NCI-H128 (cell line): ENCODE measurements around the gene TOMM7.
"Not testable (repeated sequence)": the region's sequence is repeated elsewhere in the genome, so short reads cannot be mapped to it uniquely, and the experiment has no call there.

Experiments
- DNase-seq: peaks from one replicate; lab custom pipeline; 2025; ENCODE audit not compliant: unreplicated experiment; lab: John Stamatoyannopoulos, UW

TOMM7 gene

DNA sequence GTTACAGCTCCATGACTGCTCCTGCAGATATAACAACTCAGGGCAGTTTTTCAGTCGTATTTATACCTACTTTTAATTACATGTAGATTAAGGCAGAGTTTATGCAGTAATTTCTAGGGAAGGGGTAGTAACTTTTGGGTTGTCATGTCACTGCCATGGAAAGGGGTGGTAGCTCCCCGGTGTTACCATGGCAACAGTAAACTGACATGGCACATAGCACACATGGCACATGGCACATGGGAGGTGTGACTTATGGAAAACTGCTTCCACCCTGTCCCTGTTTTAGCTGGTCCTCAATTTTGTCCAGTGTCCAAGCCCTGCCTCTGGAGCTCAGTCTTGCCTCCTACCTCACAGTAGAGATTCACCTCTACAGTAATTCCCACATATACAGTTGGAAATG, 3.9 kb upstream of the TOMM7 start:
- DNase-seq, result no peak

GRCh38 chr7:22824760-22825159, 2.1 kb upstream of the TOMM7 start:
- no peak for DNase-seq

DNA sequence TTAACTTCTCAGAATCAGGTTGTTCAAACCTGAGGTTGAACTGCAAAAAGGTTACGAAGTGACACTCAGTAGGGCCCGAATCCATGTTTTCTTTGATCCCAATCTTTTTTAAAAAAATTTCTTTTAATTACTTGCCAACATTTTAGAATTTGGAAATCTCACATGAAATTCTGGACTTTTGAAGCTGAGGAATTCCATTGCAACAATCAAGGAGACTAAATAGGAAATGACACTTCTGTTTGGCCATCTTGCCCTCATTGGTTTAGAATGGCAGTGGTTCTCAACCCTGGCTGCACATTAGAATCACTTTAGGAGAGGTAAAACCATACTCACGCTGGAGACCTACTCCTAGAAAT, 471 bp upstream of the TOMM7 start:
- DNase-seq, result no peak

GRCh38 chr7:22821702-22822485, 755 bp downstream of the TOMM7 start:
- no peak for DNase-seq

DNA sequence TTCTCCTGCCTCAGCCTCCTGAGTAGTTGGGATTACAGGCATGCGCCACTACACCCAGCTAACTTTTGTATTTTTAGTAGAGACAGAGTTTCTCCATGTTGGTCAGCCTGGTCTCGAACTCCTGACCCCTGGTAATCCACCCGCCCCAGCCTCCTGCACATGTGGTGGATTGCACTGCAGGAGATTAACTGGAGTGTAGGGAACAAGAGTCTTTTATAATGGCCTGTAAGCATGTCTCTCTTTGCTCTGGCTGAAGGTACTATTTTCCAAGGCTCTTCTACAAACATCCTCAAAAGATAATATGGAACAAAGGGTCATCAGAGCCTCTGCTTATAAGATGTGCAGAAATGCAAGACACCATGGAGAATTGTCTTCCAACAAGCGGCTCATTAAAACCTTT, 3.2 kb downstream of the TOMM7 start:
- DNase-seq, result no peak

DNA sequence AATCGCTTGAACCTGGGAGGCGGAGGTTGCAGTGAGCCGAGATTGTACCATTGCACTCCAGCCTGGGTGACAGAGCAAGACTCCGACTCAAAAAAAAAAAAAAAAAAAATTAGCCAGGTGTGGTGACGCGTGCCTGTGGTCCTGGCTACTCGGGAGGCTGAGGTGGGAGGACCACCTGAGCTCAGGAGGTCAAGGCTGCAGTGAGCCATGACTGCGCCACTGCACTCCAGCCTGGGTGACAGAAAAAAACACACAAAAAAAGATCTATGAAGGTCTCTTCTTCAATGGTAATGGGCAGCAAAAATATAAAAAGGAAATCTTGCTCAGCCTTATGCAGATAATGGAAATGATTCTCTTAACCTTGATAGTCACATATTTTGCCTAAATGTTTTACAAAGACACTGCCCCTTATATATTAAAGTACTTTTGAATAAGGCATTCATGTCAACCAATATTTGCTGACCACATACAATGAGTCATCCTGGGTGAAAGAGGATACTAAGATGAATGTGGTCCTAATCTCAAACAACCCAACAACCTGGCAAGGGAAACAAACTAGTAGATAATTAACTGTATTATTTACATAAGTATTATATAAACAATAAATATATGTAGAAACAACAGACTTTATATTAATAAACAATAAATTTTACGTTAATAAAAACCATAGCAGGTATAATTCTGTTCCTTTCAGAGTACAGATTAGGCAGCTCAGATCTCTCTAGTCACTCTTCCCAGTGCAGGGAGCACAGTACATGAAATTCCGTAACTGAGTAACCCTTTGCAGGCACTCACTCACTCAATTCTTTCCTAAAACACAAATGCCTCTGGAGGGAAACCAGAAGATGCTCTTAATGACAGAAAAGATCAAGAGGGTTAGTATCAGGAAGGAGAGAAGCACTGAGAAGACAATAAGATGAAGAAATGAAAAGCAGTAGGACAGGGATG, 8.1 kb downstream of the TOMM7 start:
- DNase-seq, result no peak

DNA sequence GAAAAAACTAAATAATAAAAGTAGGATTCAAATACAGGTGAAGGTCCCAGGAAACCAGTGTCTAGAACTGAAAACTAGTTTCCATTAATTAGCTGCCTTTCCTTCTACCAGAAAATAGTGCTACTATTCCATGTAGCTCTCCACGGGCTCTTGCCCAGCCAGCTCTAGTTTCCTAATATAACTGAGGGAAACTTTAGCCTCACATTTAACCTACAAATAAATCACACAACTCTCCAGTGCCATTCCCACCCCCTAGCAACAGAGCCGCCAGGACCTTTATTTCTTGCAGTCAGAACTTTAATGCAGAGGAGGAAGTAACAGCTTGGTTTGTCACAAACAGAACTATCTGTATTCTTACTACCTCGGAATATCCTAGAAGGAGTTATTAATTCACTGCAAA, 10.3 kb downstream of the TOMM7 start:
- no peak for DNase-seq

DNA sequence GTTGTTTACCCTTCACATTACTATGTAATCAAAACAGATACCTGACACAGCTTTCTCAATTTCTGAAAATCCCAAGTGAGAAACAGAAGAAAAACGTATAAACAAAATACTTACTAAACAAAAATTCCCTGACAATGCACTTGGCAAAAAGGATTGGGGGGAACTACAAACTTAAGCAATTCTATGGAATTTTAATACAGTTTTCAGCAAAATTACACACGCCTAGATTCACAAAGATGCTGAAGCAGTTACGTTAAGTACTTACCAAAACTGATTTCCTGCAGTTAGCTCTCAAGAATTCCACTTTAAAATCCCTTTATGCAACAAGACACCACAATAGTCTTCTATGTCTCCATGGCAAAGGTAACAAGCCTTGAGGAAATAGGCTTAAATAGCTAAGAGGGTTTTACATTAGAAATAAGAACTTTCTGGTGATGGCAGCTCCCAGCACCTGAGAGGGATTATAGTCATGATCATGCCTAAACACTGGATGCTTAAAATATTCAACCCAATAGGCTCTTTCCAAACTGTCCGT, 10.8 kb downstream of the TOMM7 start:
- DNase-seq, result no peak

DNA sequence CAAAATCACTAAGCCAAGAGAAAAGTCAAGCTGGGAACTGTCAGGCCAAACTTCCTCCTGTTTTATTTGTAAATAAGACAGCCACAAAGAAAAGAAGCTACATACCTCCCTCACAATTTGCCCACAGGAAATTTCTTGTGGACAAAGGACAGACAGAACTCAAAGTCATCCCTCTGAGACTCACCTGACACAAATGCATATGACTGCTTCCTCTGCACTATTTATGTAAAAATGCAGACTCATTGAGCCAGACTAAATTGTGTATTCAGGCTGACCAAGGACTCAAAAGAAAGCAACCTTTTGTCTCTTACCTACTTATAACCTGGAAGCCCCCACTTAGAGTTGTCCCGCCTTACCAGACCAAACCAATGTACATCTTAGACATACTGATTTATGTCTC, 11.8 kb downstream of the TOMM7 start:
- DNase-seq, result no peak

GRCh38 chr7:22809902-22810642, 12.6 kb downstream of the TOMM7 start:
- no peak for DNase-seq

DNA sequence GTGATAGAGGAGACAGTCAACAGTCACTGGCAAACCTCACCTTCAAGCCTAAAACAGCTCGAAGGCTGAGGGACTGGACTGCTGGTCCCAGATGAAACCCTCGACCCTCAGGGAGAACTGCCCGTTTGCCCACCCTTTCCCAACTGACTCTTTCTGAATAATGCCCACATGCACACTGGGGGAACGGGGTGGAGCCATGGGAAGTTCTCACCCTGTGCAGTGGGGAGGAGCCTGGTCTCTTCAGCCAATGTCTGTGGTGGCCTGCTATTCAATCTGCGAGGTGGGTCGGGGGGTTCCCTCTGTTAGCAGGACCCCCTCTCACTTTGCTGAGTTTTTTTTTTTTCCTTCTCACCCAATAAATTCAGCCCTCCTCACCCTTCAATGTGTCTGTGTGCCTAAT, 14.5 kb downstream of the TOMM7 start:
- no peak for DNase-seq

GRCh38 chr7:22806752-22807151, 15.9 kb downstream of the TOMM7 start:
- no peak for DNase-seq

DNA sequence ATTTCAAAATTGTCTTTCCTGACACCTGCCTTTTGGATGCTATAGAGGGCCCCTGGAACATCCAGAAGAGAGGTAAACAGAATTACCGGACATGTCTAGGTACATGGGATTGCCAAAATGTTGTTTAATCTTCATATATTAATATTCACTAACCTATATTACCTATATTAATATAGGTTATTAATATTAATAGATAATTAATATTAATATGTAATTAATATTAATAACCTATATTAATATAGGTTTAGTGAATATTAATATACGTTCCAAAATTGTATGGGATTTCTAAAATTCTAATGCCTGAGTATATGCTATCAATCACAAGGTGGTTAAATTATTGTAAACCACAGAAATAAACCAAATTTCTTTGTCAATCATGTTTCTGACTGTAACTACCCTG, 17.4 kb downstream of the TOMM7 start:
- DNase-seq, result no peak

- DNase-seq, result not testable (repeated sequence)
Measured at GRCh38 chr7:22802831-22803230, 19.8 kb downstream of the TOMM7 start.

DNA sequence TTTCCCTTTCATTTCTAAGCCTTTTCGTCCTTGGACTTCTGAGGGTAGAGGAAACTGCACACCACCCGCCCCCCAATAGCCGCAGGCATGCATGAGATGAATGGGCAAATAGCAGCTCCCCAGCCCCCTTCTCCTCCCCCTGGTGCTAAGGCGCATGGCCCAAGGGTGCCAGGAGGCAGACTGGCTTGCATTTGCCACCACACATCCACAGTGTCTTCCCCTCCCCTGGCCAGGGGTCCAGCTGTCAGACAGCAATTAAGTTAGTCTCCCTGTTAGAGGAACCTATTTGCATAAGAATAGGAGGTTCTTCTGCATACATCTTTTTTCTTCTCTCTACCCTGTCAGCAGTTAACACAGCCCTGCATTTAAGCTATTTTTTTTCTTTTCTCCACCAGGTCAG, 20.2 kb downstream of the TOMM7 start:
- no peak for DNase-seq

GRCh38 chr7:22801912-22802311, 20.7 kb downstream of the TOMM7 start:
- DNase-seq, result no peak

DNA sequence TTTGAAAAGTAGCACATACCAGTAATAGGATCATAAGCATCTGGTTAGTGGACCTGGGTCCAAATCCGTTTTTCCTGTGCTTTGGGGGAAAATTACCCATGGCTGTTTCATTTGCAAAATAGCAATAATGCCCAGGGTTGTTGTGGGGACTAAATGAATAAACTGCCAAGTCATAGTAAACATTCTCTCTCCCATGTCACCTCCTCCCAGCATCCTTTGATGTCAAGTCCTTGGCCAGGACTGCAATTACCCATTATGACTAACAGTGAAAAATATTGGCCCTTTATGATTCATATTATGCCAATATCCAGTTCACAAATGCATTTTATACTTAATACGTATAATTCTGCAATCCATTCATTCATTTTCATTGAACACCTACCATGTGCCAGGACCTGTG, 23.0 kb downstream of the TOMM7 start:
- no peak for DNase-seq

DNA sequence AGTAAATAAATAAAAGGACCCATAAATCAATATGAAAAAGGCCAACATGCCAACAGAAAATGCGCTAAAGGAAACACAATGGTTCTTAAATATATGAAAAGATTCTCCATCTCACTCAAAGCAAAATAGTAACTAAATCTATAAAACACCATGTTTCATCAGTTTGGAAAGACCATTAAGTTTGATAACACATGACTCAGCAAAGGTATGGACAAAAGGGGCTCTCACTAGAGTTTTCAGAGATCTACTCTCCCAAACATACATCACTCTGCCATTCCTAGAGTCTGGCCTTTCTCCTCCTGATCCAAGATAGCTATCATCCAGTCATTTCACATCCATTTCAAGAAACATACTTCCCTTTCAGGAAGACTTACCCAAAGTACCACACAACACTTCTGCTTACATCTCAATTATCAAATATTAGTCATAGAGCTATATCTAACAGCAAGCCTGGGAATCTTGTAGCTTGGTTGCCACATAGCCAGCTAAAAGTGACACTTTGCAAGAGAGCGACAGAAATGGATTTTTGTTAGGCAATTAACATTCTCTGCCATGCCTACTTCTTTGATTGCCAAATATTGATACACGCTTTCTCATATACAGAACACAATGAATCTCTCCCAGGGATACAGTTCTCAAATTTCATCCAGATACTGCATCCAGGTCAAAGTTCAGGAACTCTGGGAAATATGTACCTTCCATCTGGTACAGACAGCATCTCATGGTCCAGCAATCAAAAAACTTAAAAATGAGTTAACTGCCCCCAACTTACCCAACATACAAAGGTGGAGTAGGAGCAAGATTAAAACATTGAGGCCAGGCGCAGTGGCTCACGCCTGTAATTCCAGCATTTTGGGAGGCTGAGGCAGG, 28.8 kb downstream of the TOMM7 start:
- no peak for DNase-seq

DNA sequence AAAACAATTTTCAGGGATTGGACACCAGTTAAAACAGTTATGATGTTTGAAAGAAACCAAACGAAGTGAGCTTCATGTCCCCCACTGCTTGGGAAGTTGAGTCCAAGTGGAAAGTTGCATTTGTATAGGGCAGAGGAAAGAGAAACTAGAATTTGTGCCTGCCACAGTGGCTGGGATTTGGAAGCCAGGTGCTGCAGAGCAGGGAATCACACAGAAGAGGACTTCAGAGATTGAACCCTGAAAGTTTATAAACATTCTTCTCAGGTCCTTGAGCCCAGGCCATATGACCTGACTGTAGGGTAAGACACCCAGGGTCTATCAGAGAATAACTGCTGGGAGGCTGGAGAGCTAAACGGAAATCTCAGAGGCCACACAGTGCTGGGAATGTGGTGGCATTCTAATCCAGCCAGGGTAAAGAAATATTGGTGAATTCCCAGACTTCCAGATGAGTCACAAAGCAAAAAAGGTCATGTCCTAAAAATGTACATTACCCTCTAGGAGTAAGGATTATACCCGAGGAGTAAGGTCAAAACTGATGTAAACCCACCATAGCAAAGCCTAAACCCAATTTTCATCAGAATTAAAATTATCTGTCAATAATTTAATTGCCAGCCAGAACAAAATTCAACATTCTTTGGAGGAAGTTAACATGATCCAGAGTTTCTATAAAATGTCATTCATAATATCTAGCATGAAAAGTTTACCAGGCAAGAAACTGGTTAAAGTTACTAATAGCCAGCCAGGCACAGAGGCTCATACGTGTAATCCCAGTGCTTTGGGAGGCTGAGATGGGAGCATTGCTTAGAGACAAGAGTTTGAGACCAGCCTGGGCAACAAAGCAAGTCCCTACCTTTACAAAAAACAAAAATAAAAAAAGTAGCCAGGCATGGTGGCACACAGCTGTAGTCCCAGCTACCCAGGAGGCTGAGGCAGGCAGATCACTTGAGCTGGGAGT, 31.2 kb downstream of the TOMM7 start:
- no peak for DNase-seq
